ENCODE measurements around the gene LIME1. TPM values are rescaled to one million over a fixed set of nuclear protein-coding genes. Genes with fewer than 3 reads are reported as not detected.
"Not testable (repeated sequence)": the region's sequence is repeated elsewhere in the genome, so short reads cannot be mapped to it uniquely, and the experiment has no call there.

The LIME1 gene
- total RNA-seq, 8 experiments from 2014 or later: 2.5 to 8.8 (median 3.9) TPM

DNA sequence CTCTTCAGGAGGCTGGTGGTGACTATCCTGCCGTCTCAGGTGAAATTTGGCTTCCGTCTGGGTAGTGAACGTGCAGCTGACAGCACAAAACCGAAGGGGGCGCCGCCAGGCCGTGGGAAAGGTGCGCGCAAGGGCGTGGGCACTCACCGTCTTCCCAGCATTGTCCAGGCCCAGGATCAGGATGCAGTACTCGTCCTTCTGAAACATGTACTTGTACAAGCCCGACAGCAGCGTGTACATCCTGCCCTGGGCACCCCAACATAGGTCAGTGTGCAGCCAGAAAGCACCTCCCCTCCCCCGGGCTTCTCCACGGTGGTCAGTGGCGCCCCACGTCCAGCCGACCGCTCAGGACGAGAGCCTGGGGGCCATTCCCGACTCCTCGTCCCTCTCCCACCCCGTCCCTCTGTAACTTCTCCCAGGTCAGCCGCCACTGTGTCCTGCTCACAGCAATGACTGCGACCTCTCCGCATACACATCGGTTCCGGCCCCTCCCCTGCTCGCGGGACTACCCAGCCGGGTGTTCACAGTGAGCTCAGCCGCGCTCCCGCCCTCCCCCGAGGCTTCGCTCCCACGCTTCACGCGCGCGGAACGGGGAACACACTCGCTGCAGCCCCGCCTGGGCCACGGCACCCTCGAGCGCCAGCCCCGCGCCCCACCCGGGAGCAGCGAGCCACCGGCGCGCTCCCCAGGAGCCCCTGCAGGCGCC, 29.5 kb upstream of the LIME1 start:
- Histone ChIP-seq H3K4me1 (replicated peaks in 1 of 2) (peaks cover 15 to 22% of the 10 kb centered on the region in 2 donors), H3K27ac (peak overlapping the region; percentile 65 to 88), H3K4me3 (peak overlapping the region; percentile 60 to 98 (median 80))
- in situ Hi-C loops (cut with MboI; ENCODE audit: low pct_unique_long_range_greater_than_20kb in 2 of 9, low sequenced_read_pairs in 9 of 9, unreplicated experiment in 9 of 9): no loop called here
- ATAC-seq (replicated peaks in 6 of 8): peak; percentile 25 to 60 (median 42)
- 0 to 5% (median 0%) methylated on average over 1 to 6 of the region's 56 CpGs; no CpG with 5 or more reads in 5 of the 10 experiments for WGBS, 10 experiments

DNA sequence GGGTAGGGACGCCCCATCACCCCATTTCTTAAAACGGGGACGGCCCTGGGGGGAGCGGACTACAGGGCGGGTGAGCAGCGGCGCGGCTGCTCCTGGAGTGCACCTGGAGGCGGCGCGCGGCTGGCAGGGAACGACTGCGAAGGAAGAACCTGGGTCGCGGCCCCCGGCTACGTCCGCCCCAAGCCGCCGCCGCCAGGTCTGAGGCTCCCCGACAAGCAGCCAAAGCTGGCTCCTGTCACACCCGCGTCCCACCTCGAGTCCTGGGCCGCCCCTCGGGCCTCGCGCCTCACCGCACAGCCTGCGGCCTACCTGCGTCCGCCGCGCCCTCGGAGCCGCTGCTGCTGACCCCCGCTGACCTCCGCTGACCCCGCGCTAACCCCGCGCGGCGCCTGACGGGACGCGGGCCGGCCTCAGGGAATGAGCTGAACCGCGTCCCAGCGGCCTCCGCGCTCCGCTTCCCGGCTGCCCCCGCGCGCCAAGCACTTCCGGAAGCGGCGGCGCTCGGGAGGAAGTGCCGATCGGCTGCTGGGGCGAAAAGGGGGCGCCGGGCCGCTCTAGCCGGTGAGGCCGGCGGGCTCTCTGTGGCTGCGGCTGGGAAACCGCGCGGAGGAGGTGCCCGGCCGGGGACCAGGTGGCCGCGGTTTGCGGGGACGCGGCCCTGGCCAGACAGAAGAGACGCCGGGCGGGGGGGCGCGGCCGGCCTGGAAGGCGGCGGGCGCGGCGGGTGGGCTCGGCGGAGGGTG, 28.7 kb upstream of the LIME1 start, which contains the start of the genes ARFRP1 and ZGPAT:
ARFRP1 (minus strand) TSS at position 419 of the 743 bp plus-strand sequence. CDS start 885 bp downstream, outside the sequence.
ZGPAT (plus strand) TSS at position 482 of the 743 bp plus-strand sequence. CDS start 542 bp downstream, outside the sequence.
- peak; percentile 67 to 93 (median 88) for ATAC-seq (replicated peaks in 6 of 8)
- Histone ChIP-seq H3K27ac (peak within 1 kb of the TSS; percentile 65 to 88), H3K4me3 (peak within 1 kb of the TSS; percentile 60 to 98 (median 80)), H3K4me1 (replicated peaks in 1 of 2) (peaks cover 15 to 22% of the 10 kb centered on the region in 2 donors)
- in situ Hi-C loops (cut with MboI; ENCODE audit: low pct_unique_long_range_greater_than_20kb in 2 of 9, low sequenced_read_pairs in 9 of 9, unreplicated experiment in 9 of 9): no loop called here
- WGBS, 10 experiments: 0% methylated on average over 1 to 12 of the region's 98 CpGs; no CpG with 5 or more reads in 7 of the 10 experiments

DNA sequence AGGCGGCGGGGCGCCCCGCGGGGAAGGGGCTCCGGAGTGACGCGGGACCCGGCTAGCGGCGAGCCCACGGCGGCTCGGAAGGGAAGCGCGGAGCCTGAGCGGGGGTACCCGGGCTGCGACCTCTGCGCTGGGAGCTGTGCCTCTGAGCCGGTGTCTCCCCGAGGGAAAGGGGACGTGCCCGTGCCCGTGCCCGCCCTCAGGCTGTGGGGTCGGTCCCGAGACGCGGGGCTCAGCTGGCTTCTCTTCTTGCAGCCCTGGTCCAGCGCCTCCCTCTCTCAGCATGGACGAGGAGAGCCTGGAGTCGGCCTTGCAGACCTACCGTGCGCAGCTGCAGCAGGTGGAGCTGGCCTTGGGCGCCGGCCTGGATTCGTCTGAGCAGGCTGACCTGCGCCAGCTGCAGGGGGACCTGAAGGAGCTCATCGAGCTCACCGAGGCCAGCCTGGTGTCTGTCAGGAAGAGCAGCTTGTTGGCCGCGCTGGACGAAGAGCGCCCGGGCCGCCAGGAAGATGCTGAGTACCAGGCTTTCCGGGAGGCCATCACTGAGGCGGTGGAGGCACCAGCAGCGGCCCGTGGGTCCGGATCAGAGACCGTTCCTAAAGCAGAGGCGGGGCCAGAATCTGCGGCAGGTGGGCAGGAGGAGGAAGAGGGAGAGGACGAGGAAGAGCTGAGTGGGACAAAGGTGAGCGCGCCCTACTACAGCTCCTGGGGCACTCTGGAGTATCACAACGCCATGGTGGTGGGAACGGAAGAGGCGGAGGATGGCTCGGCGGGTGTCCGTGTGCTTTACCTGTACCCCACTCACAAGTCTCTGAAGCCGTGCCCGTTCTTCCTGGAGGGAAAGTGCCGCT, 27.9 kb upstream of the LIME1 start:
- 0 to 89% (median 72%) methylated on average over 2 to 10 of the region's 67 CpGs; no CpG with 5 or more reads in 5 of the 10 experiments for WGBS, 10 experiments
- Histone ChIP-seq H3K4me3 (peak overlapping the region; percentile 60 to 98 (median 80)), H3K27ac (peak overlapping the region; percentile 65 to 88), H3K4me1 (replicated peaks in 1 of 2) (peaks cover 15 to 22% of the 10 kb centered on the region in 2 donors)
- in situ Hi-C loops (cut with MboI; ENCODE audit: low pct_unique_long_range_greater_than_20kb in 2 of 9, low sequenced_read_pairs in 9 of 9, unreplicated experiment in 9 of 9): no loop called here
- ATAC-seq (replicated peaks in 6 of 8): peak in 4 of 8 experiments; percentile 3 to 18 (median 10)

DNA sequence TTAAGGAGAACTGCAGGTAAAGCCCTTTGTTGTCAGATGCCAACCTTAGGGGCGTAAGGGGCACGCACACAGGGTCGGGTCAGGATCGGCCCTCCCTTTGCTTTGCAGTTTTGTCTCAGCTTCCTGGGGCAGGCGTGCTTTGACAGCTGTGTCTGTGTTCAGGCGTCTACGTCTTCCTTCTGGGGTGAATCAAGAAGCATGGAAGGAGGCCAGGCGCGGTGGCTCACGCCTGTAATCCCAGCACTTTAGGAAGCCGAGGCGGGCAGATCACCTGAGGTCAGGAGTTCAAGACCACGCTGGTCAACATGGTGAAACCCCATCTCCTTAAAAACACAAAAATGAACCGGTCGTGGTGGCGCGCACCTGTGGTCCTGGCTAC, 27.3 kb upstream of the LIME1 start:
- in situ Hi-C loops (cut with MboI; ENCODE audit: low pct_unique_long_range_greater_than_20kb in 2 of 9, low sequenced_read_pairs in 9 of 9, unreplicated experiment in 9 of 9): no loop called here

DNA sequence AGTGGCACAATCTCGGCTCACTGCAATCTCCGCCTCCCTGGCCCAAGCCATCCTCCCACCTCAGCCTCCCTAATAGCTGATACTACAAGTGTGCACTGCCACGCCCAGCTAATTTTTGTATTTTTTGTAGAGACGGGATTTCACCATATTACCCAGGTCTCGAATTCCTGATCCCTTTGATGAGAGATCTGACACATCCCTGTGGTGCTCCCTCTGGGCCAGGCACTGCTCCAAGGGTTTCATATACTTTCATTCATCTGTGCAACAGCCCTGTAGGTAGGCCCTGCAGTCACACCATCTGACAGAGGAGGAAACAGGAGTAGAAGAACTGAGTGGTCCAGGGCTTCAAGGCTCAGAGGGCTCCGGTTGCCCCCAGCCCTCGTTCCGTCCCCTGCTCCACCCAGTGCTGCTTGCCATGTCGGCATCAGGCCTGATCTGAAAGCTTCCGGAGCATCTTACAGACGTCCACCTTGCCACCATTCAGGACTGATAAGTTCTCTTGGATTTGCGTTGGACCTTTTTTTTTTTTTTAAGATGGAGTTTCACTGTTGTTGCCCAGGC, 25.3 kb upstream of the LIME1 start:
- no peak overlapping the region for H3K4me3 ChIP-seq
- in situ Hi-C loops (cut with MboI; ENCODE audit: low pct_unique_long_range_greater_than_20kb in 2 of 9, low sequenced_read_pairs in 9 of 9, unreplicated experiment in 9 of 9): no loop called here
- WGBS, 10 experiments: 50 to 100% (median 80%) methylated on average over 1 to 10 of the region's 12 CpGs
- peaks cover 12 to 22% of the 10 kb centered on the region in 2 donors for H3K4me1 ChIP-seq (replicated peaks in 1 of 2)
- no peak for ATAC-seq (replicated peaks in 6 of 8)
- H3K27ac ChIP-seq: no peak overlapping the region

More for the DNA sequence above, 27.3 kb upstream of the LIME1 start:
- no peak for ATAC-seq (replicated peaks in 6 of 8)
- Histone ChIP-seq H3K27ac (no peak overlapping the region), H3K4me1 (replicated peaks in 1 of 2) (peaks cover 15 to 22% of the 10 kb centered on the region in 2 donors), H3K4me3 (peak overlapping the region; percentile 60 to 98 (median 80))
- WGBS, 10 experiments: 89 to 100% (median 93%) methylated on average over 2 to 4 of the region's 17 CpGs; no CpG with 5 or more reads in 3 of the 10 experiments

DNA sequence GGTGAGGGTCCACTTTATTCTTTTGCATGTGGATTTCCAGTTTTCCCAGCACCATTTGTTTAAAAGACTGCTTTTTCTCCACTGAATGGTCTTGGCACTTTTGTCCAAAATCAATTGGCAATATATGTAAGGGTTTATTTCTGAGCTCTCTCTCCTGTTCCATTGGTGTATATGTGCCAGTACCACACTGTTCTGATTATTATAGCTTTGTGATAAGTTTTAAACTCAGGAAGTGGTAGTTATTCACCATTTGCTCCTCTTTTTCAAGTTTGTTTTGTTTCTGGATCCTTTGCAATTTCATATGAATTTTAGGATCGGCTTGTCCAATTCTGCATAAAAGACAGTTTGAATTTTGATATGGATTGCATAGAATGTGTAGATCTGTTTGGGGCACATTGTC, 24.3 kb upstream of the LIME1 start:
- Histone ChIP-seq H3K4me3 (no peak overlapping the region), H3K27ac (no peak overlapping the region), H3K4me1 (replicated peaks in 1 of 2) (peaks cover 7 to 16% of the 10 kb centered on the region in 2 donors)
- 50 to 100% (median 100%) methylated on average over 1 of the region's 1 CpG; no CpG with 5 or more reads in 3 of the 10 experiments for WGBS, 10 experiments
- in situ Hi-C loops (cut with MboI; ENCODE audit: low pct_unique_long_range_greater_than_20kb in 2 of 9, low sequenced_read_pairs in 9 of 9, unreplicated experiment in 9 of 9): no loop called here
- no peak for ATAC-seq (replicated peaks in 6 of 8)

GRCh38 chr20:63714858-63715257, 21.6 kb upstream of the LIME1 start:
- ATAC-seq (replicated peaks in 6 of 8): no peak
- WGBS, 10 experiments: 95 to 100% (median 100%) methylated on average over 1 to 5 of the region's 5 CpGs; no CpG with 5 or more reads in 1 of the 10 experiments

DNA sequence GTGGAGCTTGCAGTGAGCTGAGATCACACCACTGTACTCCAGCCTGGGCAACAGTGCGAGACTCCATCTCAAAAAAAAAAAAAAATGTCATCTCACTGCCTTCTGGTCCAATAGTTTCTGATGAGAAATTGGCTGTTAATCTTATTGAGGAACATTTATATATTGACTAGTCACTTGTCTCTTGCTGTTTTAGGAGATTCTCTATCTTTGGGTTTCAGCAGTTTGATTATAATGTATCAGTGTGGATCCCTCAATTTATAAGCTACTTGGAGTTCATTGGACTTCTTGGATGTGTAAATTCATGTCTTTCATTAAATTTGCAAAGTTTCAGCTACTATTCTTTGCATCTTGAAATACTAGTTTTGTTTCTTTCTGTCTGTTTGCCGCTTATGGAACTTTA, 17.5 kb upstream of the LIME1 start:
- 92 to 100% (median 100%) methylated on average over 1 to 2 of the region's 2 CpGs for WGBS, 10 experiments
- in situ Hi-C loops (cut with MboI; ENCODE audit: low pct_unique_long_range_greater_than_20kb in 2 of 9, low sequenced_read_pairs in 9 of 9, unreplicated experiment in 9 of 9): no loop called here
- Histone ChIP-seq H3K4me1 (replicated peaks in 1 of 2) (no peaks in the 10 kb centered on the region), H3K4me3 (no peak overlapping the region), H3K27ac (no peak overlapping the region)
- no peak for ATAC-seq (replicated peaks in 6 of 8)

More at GRCh38 chr20:63714858-63715257, 21.6 kb upstream of the LIME1 start:
- in situ Hi-C loops (cut with MboI; ENCODE audit: low pct_unique_long_range_greater_than_20kb in 2 of 9, low sequenced_read_pairs in 9 of 9, unreplicated experiment in 9 of 9): no loop called here
- Histone ChIP-seq H3K4me1 (replicated peaks in 1 of 2) (peaks cover 0 to 4% of the 10 kb centered on the region in 2 donors), H3K4me3 (no peak overlapping the region), H3K27ac (no peak overlapping the region)

DNA sequence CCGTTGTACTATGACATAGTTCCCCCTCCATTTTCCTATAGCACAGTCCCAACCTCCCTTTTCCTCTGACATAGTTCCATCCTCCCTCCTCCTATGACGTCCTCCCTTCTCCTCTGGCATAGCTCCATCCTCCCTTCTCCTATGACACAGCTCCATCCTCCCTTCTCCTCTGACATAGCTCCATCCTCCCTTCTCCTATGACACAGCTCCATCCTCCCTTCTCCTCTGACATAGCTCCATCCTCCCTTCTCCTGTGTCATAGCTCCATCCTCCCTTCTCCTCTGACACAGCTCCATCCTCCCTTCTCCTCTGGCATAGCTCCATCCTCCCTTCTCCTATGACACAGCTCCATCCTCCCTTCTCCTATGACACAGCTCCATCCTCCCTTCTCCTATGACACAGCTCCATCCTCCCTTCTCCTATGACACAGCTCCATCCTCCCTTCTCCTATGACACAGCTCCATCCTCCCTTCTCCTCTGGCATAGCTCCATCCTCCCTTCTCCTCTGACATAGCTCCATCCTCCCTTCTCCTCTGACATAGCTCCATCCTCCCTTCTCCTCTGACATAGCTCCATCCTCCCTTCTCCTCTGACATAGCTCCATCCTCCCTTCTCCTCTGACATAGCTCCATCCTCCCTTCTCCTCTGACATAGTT, 13.4 kb upstream of the LIME1 start:
- H3K4me1 ChIP-seq (replicated peaks in 1 of 2); H3K27ac ChIP-seq; in situ Hi-C loops (cut with MboI; ENCODE audit: low pct_unique_long_range_greater_than_20kb in 2 of 9, low sequenced_read_pairs in 9 of 9, unreplicated experiment in 9 of 9); H3K4me3 ChIP-seq: not testable (repeated sequence)
- 50 to 100% (median 84%) methylated on average over 1 to 2 of the region's 2 CpGs; no CpG with 5 or more reads in 4 of the 10 experiments for WGBS, 10 experiments
- peak in 1 of 8 experiments; percentile 15 for ATAC-seq (replicated peaks in 6 of 8)

- H3K4me3 ChIP-seq; H3K4me1 ChIP-seq (replicated peaks in 1 of 2); in situ Hi-C loops (cut with MboI; ENCODE audit: low pct_unique_long_range_greater_than_20kb in 2 of 9, low sequenced_read_pairs in 9 of 9, unreplicated experiment in 9 of 9); H3K27ac ChIP-seq; ATAC-seq (replicated peaks in 6 of 8): not testable (repeated sequence)
- 82 to 100% (median 91%) methylated on average over 1 to 13 of the region's 18 CpGs; no CpG with 5 or more reads in 1 of the 10 experiments for whole genome bisulfite sequencing, 10 experiments
Observed at GRCh38 chr20:63730189-63730733, 6.2 kb upstream of the LIME1 start.

DNA sequence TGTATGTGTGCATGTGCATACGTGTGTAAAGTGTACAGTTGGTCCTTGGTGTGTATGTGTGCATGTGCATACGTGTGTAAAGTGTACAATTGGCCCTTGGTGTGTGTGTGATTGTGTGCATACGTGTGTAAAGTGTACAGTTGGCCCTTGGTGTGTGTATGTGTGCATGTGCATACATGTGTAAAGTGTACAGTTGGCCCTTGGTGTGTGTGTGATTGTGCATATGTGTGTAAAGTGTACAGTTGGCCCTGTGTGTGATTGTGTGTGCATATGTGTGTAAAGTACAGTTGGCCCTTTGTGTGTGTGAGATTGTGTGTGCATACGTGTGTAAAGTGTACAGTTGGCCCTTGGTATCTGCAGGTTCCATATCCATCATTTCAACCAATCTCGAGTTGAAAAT, 5.1 kb upstream of the LIME1 start:
- 80 to 100% (median 92%) methylated on average over 1 to 4 of the region's 5 CpGs; no CpG with 5 or more reads in 7 of the 10 experiments for WGBS, 10 experiments
- Histone ChIP-seq H3K27ac (no peak overlapping the region), H3K4me3 (no peak overlapping the region), H3K4me1 (replicated peaks in 1 of 2) (no peaks in the 10 kb centered on the region)
- in situ Hi-C loops (cut with MboI; ENCODE audit: low pct_unique_long_range_greater_than_20kb in 2 of 9, low sequenced_read_pairs in 9 of 9, unreplicated experiment in 9 of 9): no loop called here
- ATAC-seq (replicated peaks in 6 of 8): no peak
